Suprapubic skin (tissue), 4 donors: ENCODE data around the gene RFPL1.

Experiments
- POLR2A ChIP-seq, 2 donors: fragments of 450-650 bp; IDR thresholded peaks; one replicate each; pipeline ENCODE4 v1.6.1; 2017; ENCODE audit warnings: antibody characterized with exemption in 2 of 2, mild to moderate bottlenecking in 2 of 2, moderate library complexity in 2 of 2
- POLR2AphosphoS5 ChIP-seq, 3 donors: sonication (generic); formaldehyde crosslinking; IDR thresholded peaks; one replicate each; pipeline ENCODE4 v1.6.1; 2017; ENCODE audit warnings: antibody characterized with exemption in 3 of 3
- TF ChIP-seq, protein P1 (sequence below), 2 donors: fragments of 200-600 bp in 1 of 2; fragments of 450-650 bp in 1 of 2; sonication (generic) in 1 of 2; IDR thresholded peaks; one replicate each; pipeline ENCODE4 v1.5.1; 2016 to 2019; ENCODE audit warnings: antibody characterized with exemption in 2 of 2, mild to moderate bottlenecking in 1 of 2, moderate library complexity in 1 of 2

GRCh38 chr22:29434288-29434687, 4.1 kb upstream of the RFPL1 start:
- TF ChIP-seq, protein P1, sequence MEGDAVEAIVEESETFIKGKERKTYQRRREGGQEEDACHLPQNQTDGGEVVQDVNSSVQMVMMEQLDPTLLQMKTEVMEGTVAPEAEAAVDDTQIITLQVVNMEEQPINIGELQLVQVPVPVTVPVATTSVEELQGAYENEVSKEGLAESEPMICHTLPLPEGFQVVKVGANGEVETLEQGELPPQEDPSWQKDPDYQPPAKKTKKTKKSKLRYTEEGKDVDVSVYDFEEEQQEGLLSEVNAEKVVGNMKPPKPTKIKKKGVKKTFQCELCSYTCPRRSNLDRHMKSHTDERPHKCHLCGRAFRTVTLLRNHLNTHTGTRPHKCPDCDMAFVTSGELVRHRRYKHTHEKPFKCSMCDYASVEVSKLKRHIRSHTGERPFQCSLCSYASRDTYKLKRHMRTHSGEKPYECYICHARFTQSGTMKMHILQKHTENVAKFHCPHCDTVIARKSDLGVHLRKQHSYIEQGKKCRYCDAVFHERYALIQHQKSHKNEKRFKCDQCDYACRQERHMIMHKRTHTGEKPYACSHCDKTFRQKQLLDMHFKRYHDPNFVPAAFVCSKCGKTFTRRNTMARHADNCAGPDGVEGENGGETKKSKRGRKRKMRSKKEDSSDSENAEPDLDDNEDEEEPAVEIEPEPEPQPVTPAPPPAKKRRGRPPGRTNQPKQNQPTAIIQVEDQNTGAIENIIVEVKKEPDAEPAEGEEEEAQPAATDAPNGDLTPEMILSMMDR (IDR thresholded peaks at IDR 0.05) = no peak
- TF ChIP-seq POLR2A (IDR thresholded peaks at IDR 0.05) (no peak), POLR2AphosphoS5 (IDR thresholded peaks at IDR 0.05) (no peak)
